ENCODE results near the gene SLC4A4.

DNA sequence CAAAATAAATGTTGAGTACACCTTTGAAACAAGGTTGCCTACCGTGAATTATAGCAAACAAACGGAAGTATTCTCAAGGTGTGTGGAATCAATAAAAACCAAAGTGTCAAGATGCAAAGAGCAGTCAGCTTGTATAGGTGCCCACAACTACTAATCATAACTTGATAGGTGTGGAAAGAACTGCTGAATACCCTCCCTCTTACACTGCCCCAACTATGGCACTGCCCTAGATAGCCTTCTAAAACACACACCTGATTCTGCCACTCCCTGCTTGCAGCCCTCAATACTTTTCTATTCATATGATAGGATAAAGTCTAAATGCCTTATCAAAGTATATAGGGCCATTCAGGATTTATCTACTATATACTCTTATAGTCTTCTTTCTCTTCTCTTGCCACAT, 31.1 kb upstream of the SLC4A4 start:
- TF ChIP-seq, protein P1, sequence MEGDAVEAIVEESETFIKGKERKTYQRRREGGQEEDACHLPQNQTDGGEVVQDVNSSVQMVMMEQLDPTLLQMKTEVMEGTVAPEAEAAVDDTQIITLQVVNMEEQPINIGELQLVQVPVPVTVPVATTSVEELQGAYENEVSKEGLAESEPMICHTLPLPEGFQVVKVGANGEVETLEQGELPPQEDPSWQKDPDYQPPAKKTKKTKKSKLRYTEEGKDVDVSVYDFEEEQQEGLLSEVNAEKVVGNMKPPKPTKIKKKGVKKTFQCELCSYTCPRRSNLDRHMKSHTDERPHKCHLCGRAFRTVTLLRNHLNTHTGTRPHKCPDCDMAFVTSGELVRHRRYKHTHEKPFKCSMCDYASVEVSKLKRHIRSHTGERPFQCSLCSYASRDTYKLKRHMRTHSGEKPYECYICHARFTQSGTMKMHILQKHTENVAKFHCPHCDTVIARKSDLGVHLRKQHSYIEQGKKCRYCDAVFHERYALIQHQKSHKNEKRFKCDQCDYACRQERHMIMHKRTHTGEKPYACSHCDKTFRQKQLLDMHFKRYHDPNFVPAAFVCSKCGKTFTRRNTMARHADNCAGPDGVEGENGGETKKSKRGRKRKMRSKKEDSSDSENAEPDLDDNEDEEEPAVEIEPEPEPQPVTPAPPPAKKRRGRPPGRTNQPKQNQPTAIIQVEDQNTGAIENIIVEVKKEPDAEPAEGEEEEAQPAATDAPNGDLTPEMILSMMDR (IDR thresholded peaks at IDR 0.05) = no peak
- TF ChIP-seq POLR2A (IDR thresholded peaks at IDR 0.05) (no peak), POLR2AphosphoS5 (IDR thresholded peaks at IDR 0.05; ENCODE audit: insufficient read depth in 1 of 2, low read depth in 1 of 2) (no peak)

Data from vagina (tissue), 2 donors.